ENCODE data around the gene NLRP13.

The NLRP13 gene

GRCh38 chr19:55855160-55855559 is 77.0 kb downstream of the NLRP13 start:
- no peak for DNase-seq (ENCODE audit: low read depth, low spot score)
- Histone ChIP-seq H3K9me3 (ENCODE audit: control insufficient read depth, insufficient read depth, low read length) (peaks cover 13% of the 10 kb centered on the region), H3K36me3 (ENCODE audit: control insufficient read depth, insufficient read depth, low read length) (no peaks in the 10 kb centered on the region), H3K27me3 (ENCODE audit: control insufficient read depth, insufficient read depth, low read length) (no peaks in the 10 kb centered on the region), H3K4me1 (ENCODE audit: control insufficient read depth, insufficient read depth, low read length) (no peaks in the 10 kb centered on the region), H3K27ac (ENCODE audit: low read length) (no peak overlapping the region), H3K4me3 (ENCODE audit: low read length) (no peak overlapping the region)
- WGBS (ENCODE audit: insufficient coverage, insufficient read length) = no CpG with 5 or more reads among the region's 1 CpG

Measured in iPS DF 6.9 (cell line).